Measurements from ENCODE around the gene CLCN2. TPM values are rescaled to one million over a fixed set of nuclear protein-coding genes. Genes with fewer than 3 reads are reported as not detected.

CLCN2 gene
- total and polyA plus RNA-seq, 2 of the 8 experiments (the other 6 are each of a cell fraction or from before 2014, with no cell fraction given) = 13.7 to 16.1 TPM

DNA sequence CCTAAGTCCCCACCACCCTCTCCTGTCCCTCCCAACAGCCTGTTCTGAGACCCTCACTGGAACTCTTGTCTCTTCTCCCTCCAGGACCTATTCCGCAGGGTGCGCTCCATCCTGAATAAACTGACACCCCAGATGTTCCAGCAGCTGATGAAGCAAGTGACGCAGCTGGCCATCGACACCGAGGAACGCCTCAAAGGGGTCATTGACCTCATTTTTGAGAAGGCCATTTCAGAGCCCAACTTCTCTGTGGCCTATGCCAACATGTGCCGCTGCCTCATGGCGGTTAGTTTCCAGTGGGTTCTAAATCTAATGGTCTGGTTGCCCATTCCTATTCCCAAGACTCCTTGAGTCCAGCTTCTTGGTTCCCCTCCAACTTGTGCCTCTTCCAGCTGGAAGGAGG lies 37.7 kb downstream of the CLCN2 start:
- Histone ChIP-seq H3K27ac (ENCODE audit: low read depth, low read length) (no peak overlapping the region), H3K9ac (replicated peaks in 1 of 4; ENCODE audit: extremely low read depth in 1 of 4, low read depth in 3 of 4, low read length in 3 of 4) (no peak overlapping the region), H3K4me3 (ENCODE audit: extremely low read depth in 1 of 4, insufficient read depth in 2 of 4, low read depth in 3 of 4, low read length in 4 of 4) (no peak overlapping the region), H2BK15ac (ENCODE audit: low read length) (no peak overlapping the region), H2BK5ac (ENCODE audit: low read depth, low read length) (no peak overlapping the region), H3K14ac (ENCODE audit: insufficient read length) (no peak overlapping the region), H3K4me1 (replicated peaks in 1 of 4; ENCODE audit: control insufficient read depth in 3 of 4, insufficient read depth in 4 of 4, low read length in 3 of 4) (no peaks in the 10 kb centered on the region; a peak in 4 of 7 replicates), H4K5ac (ENCODE audit: insufficient read length, low read depth, low read length) (no peak overlapping the region), H2BK120ac (replicated peaks; ENCODE audit: low read depth, low read length) (no peak overlapping the region), H3K23ac (ENCODE audit: insufficient read length) (no peak overlapping the region), H2AFZ (ENCODE audit: low read length) (no peak overlapping the region), H3K23me2 (ENCODE audit: low read depth, low read length) (no peaks in the 10 kb centered on the region), H3K27me3 (replicated peaks in 1 of 4; ENCODE audit: control insufficient read depth in 3 of 4, extremely low read depth in 1 of 4, insufficient read depth in 3 of 4, low read length in 3 of 4) (no peaks in the 10 kb centered on the region), H4K8ac (ENCODE audit: extremely low read depth, insufficient read depth, low read length) (no peak overlapping the region; the same call in 1 of the 2 replicates), H3K4me2 (ENCODE audit: insufficient read depth in 1 of 2, low read depth in 2 of 2, low read length in 2 of 2) (no peak overlapping the region), H4K91ac (replicated peaks; ENCODE audit: insufficient read length, low read length) (no peak overlapping the region), H4K20me1 (replicated peaks in 1 of 2; ENCODE audit: control insufficient read depth in 1 of 2, insufficient read depth in 2 of 2, low read length in 2 of 2) (peaks cover 19 to 31% of the 10 kb centered on the region in 2 experiments), H3K18ac (ENCODE audit: extremely low read depth, low read length) (no peak overlapping the region), H3K9me3 (ENCODE audit: insufficient read depth in 2 of 2, low read depth in 1 of 2, low read length in 1 of 2) (no peaks in the 10 kb centered on the region), H2BK12ac (ENCODE audit: low read depth, low read length) (no peak overlapping the region), H3K79me1 (ENCODE audit: low read depth, low read length) (peaks cover 8% of the 10 kb centered on the region; the same call in 1 of the 2 replicates), H3K56ac (replicated peaks; ENCODE audit: insufficient read length, low read depth, low read length) (no peak overlapping the region), H3K4ac (replicated peaks; ENCODE audit: insufficient read length, low read depth, low read length) (no peak overlapping the region), H2BK20ac (ENCODE audit: low read length) (no peak overlapping the region), H3K36me3 (ENCODE audit: control insufficient read depth in 2 of 4, insufficient read depth in 4 of 4, low read length in 3 of 4) (peaks cover 77 to 99% (median 92%) of the 10 kb centered on the region in 4 experiments), H3K79me2 (ENCODE audit: control insufficient read depth in 1 of 2, insufficient read depth in 2 of 2, low read length in 2 of 2) (peaks cover 4 to 25% of the 10 kb centered on the region in 2 experiments; a peak in 3 of 4 replicates), H2AK5ac (ENCODE audit: low read depth, low read length) (no peak overlapping the region)
- WGBS, 2 experiments (ENCODE audit: extremely low coverage in 1 of 2, insufficient coverage in 1 of 2, insufficient read length in 1 of 2, insufficient replicate concordance in 2 of 2, low coverage in 1 of 2, low lambda C conversion rate in 2 of 2, missing lambda C conversion rate in 1 of 2) = 98% methylated on average over 8 of the region's 8 CpGs; no CpG with 5 or more reads in 1 of the 2 experiments
- CTCF ChIA-PET (ENCODE audit: partially characterized antibody) = interaction anchor here (0.9 to 1.0 kb wide), 2 partner anchors 15 to 19 kb away, joined by 3 to 4 read pairs; no protein-coding TSS in a partner anchor
- POLR2A ChIA-PET (ENCODE audit: partially characterized antibody) = interaction anchor here (0.9 to 9.8 kb wide), 7 partner anchors 9 to 38 kb away, joined by 3 to 148 read pairs (median 4); partner anchors contain the start of genes EIF4G1 and FAM131A
- DNase-seq (ENCODE audit: low read depth in 1 of 2, low spot score in 2 of 2) = no peak
- FAIRE-seq = no peak
- no peak for TF ChIP-seq SP1 (IDR thresholded peaks at IDR 0.05; ENCODE audit: low read depth, low read length)
- TF ChIP-seq EZH2 (IDR thresholded peaks at IDR 0.05; ENCODE audit: low read depth, low read length, severe bottlenecking) = no peak
- TF ChIP-seq SAP30 (IDR thresholded peaks at IDR 0.05; ENCODE audit: insufficient read depth, insufficient replicate concordance, low read length) = no peak
- TF ChIP-seq, protein P1, sequence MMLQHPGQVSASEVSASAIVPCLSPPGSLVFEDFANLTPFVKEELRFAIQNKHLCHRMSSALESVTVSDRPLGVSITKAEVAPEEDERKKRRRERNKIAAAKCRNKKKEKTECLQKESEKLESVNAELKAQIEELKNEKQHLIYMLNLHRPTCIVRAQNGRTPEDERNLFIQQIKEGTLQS (IDR thresholded peaks at IDR 0.05; ENCODE audit: insufficient read depth, low read depth, low read length) = no peak
